ENCODE data around the gene RNF138.
"Not testable (repeated sequence)": the region's sequence is repeated elsewhere in the genome, so short reads cannot be mapped to it uniquely, and the experiment has no call there.

RNF138 gene

DNA sequence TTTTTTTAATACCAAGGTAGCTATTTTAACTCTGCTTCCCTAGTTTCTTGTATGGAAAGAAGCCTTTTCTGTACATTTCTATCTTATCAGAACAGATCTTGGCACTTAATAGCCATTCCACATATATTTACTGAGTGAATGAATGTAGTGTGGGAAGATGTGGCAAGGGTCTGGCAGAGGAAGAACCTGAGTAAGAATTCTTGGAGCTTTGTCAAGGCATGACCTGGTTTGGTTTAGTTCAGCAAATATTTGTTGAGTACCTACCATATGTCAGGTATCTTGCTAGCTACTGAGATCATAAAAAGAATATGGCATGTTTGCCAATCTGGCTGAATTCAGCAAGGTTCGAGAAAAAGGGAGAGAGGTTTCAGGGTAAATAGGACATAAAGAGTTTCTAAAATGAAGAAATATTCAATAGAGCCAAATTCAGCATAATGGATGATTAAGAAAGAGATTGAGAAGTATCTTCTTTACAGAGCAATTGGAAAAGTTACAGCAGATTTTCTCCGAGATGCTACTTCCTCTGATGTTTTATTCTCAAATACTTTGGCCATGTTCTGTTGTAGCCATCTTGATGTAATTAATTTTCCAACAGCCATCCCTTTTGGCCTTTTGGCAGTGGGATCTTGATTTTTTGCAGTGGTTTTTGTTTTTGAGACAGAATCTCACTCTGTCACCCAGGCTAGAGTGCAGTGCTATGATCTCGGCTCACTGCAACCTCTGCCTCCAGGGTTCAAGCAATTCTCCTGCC is 76.5 kb downstream of the RNF138 start:
- no peak overlapping the region for H3K4me3 ChIP-seq (ENCODE audit: control insufficient read depth, low read depth, low read length)
- no peak for DNase-seq (ENCODE audit: low read depth)

GRCh38 chr18:32173654-32174053 is 82.0 kb downstream of the RNF138 start:
- H3K4me3 ChIP-seq (ENCODE audit: control insufficient read depth, low read depth, low read length), result no peak overlapping the region
- TF ChIP-seq, protein P1, sequence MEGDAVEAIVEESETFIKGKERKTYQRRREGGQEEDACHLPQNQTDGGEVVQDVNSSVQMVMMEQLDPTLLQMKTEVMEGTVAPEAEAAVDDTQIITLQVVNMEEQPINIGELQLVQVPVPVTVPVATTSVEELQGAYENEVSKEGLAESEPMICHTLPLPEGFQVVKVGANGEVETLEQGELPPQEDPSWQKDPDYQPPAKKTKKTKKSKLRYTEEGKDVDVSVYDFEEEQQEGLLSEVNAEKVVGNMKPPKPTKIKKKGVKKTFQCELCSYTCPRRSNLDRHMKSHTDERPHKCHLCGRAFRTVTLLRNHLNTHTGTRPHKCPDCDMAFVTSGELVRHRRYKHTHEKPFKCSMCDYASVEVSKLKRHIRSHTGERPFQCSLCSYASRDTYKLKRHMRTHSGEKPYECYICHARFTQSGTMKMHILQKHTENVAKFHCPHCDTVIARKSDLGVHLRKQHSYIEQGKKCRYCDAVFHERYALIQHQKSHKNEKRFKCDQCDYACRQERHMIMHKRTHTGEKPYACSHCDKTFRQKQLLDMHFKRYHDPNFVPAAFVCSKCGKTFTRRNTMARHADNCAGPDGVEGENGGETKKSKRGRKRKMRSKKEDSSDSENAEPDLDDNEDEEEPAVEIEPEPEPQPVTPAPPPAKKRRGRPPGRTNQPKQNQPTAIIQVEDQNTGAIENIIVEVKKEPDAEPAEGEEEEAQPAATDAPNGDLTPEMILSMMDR (IDR thresholded peaks at IDR 0.05; ENCODE audit: control insufficient read depth, insufficient read depth, low read depth, low read length, missing control alignments), result no peak
- no peak for DNase-seq (ENCODE audit: low read depth)

More for the DNA sequence above, 76.5 kb downstream of the RNF138 start:
- TF ChIP-seq, protein P1 (IDR thresholded peaks at IDR 0.05; ENCODE audit: control insufficient read depth, insufficient read depth, low read depth, low read length, missing control alignments), result no peak

- DNase-seq (ENCODE audit: low read depth), result no peak
- TF ChIP-seq, protein P1 (IDR thresholded peaks at IDR 0.05; ENCODE audit: control insufficient read depth, insufficient read depth, low read depth, low read length, missing control alignments), result no peak
- no peak overlapping the region for H3K4me3 ChIP-seq (ENCODE audit: control insufficient read depth, low read depth, low read length)
Observed at GRCh38 chr18:32174719-32175118, 83.0 kb downstream of the RNF138 start.

- H3K4me3 ChIP-seq (ENCODE audit: control insufficient read depth, low read depth, low read length), result no peak overlapping the region
- TF ChIP-seq, protein P1 (IDR thresholded peaks at IDR 0.05; ENCODE audit: control insufficient read depth, insufficient read depth, low read depth, low read length, missing control alignments), result no peak
- DNase-seq (ENCODE audit: low read depth), result no peak
Observed at GRCh38 chr18:32175265-32175664, 83.6 kb downstream of the RNF138 start.

- DNase-seq (ENCODE audit: low read depth); H3K4me3 ChIP-seq (ENCODE audit: control insufficient read depth, low read depth, low read length): not testable (repeated sequence)
Observed at GRCh38 chr18:32176745-32177144, 85.1 kb downstream of the RNF138 start.

GRCh38 chr18:32177530-32177929 is 85.9 kb downstream of the RNF138 start:
- TF ChIP-seq, protein P1 (IDR thresholded peaks at IDR 0.05; ENCODE audit: control insufficient read depth, insufficient read depth, low read depth, low read length, missing control alignments), result no peak
- no peak for DNase-seq (ENCODE audit: low read depth)
- H3K4me3 ChIP-seq (ENCODE audit: control insufficient read depth, low read depth, low read length), result no peak overlapping the region

All from AG09309 (cell line).